T-helper 1 cell treated with Interleukin-12 subunit alpha and Interleukin-12 subunit beta and Interleukin-4 antibody, amounts not matched to agents 30 ng/mL and 1 ng/mL, for 36 hours (primary cell): ENCODE results near the gene TPCN2. TPM values are rescaled to one million over a fixed set of nuclear protein-coding genes. Genes with fewer than 3 reads are reported as not detected.
"Not testable (repeated sequence)": the region's sequence is repeated elsewhere in the genome, so short reads cannot be mapped to it uniquely, and the experiment has no call there.

Source experiments
- intact Hi-C: fragments of 100-400 bp; cut with micrococcal nuclease; formaldehyde crosslinking; loops from one replicate; pipeline ENCODE4 v1.15.1; 2024
- total RNA-seq: library from RNA; stranded (reverse); gene quantifications from 2 replicates; pipeline ENCODE4 v1.2.3, GENCODE V29; 2022

TPCN2 gene
- total RNA-seq, 1 donor from 2014 or later, result 20.4 TPM

GRCh38 chr11:69073469-69073868 lies 24.7 kb downstream of the TPCN2 start:
- intact Hi-C loops, result no loop called here

GRCh38 chr11:69074375-69075140 lies 25.8 kb downstream of the TPCN2 start:
- intact Hi-C loops, result no loop called here

- intact Hi-C loops, result no loop called here
These were observed 26.8 kb downstream of the TPCN2 start for GRCh38 chr11:69075421-69076128.

DNA sequence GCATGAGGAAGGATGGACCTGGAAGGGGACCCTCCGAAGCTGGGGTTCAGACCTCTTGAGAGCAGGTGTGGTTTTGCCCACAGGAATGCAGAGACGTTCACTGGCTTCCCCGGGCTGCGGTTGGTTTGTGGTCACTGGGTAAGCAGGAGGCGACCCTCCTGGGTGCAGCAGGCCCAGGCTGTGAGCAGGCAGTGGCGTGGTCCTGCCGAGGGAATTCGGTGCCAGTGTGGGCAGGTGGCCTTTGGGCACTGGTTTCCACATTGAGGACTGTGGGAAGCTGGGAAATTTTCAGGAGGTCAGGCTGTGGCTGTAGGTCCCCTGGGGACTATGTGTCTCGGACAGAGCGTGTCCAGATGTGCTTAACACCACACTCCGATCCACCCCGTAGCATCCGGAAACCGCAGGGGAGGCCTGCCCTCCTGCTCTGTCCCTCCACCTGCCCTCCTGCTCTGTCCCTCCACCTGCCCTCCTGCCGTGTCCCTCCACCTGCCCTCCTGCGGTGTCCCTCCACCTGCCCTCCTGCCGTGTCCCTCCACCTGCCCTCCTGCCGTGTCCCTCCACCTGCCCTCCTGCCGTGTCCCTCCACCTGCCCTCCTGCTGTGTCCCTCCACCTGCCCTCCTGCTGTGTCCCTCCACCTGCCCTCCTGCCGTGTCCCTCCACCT lies 27.5 kb downstream of the TPCN2 start:
- intact Hi-C loops, result no loop called here

GRCh38 chr11:69076977-69077376 lies 28.2 kb downstream of the TPCN2 start:
- intact Hi-C loops, result not testable (repeated sequence)

- intact Hi-C loops, result no loop called here
These were observed 29.8 kb downstream of the TPCN2 start for GRCh38 chr11:69078508-69078907.

GRCh38 chr11:69078930-69079605 lies 30.3 kb downstream of the TPCN2 start:
- intact Hi-C loops, result no loop called here

DNA sequence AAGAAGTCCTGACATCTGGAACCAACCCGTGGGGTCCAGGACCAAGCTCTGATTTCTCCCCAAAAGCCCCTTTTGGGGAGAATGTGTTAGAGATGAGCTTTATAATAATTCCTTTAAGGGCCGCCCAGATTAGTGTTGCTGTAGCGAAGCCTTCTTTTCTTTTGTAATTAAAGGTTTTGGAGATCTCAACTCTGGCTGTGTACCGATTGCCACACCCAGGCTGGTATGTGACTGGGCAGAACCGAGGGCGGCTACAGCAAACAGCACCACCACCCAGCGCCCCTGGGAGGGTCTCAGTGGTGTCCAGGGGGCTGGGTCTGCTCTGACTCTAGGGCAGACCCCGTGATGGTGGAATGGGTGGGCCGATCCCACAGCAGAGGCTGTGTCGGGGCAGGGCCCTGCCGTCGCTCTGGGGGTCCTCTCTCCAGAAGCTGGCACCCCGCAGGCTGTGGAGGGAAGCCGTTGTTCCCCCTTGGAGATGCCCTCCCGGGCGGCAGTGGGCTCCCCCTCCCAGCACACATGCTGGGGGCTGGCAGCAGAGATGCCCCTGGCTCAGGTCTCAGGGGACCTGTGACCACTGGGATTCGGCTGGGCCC lies 31.0 kb downstream of the TPCN2 start:
- intact Hi-C loops, result no loop called here

DNA sequence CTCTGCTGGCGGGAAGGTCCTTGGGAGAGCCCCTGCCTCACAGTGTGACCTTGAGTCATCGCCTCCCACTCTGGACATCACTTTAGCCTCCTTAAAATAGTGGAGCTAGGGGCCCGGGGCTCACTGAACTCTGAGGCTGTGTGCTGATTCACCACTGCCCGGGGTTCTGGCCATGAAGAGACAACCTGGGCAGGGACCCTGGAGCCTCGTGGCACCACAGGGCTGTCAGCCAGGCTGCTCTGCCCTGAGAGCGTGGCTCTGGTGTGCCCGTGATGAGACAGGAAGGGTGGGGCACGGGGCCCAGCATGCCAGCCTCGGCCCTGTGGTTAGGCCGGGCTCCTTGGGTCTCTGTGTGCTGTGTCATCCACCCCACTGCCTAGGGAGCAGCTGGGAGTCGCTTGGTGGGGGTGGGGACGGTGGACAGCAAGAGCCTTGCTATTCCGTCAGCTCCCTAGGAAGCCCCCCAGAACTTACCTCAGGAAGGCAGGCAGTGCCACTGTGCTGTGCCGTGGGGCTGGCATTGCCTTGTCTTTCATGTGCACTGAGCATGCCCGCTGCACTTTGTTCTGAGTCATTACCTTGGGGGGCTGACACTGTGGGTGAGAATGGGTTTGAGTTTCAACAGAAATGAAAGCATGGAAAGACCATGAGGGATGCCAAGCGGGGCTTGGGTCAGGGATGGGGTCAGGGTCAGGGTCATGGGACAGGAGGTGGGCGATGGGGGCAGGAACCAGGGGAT lies 31.7 kb downstream of the TPCN2 start:
- intact Hi-C loops, result no loop called here

DNA sequence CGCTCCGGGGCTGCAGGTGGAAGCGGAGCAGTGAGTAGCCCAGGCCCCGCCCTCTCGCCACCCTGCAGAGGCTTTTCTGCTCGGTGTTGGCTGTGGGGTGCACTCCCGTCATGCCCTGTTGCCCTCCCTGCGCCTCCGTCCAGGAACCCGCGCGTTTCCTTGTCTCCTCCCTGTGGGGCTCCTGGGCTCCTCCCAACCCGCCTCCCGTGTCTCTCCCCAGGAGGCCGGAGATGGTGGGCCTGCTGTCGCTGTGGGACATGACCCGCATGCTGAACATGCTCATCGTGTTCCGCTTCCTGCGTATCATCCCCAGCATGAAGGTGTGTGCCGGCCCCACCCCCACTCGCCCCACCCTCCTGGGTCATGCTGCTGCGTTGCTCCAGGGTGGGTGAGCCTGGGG lies 32.4 kb downstream of the TPCN2 start:
- intact Hi-C loops, result no loop called here

- intact Hi-C loops, result no loop called here
These were observed 35.0 kb downstream of the TPCN2 start for GRCh38 chr11:69083531-69084247.

- intact Hi-C loops, result no loop called here
These were observed 35.6 kb downstream of the TPCN2 start for GRCh38 chr11:69084371-69084770.

DNA sequence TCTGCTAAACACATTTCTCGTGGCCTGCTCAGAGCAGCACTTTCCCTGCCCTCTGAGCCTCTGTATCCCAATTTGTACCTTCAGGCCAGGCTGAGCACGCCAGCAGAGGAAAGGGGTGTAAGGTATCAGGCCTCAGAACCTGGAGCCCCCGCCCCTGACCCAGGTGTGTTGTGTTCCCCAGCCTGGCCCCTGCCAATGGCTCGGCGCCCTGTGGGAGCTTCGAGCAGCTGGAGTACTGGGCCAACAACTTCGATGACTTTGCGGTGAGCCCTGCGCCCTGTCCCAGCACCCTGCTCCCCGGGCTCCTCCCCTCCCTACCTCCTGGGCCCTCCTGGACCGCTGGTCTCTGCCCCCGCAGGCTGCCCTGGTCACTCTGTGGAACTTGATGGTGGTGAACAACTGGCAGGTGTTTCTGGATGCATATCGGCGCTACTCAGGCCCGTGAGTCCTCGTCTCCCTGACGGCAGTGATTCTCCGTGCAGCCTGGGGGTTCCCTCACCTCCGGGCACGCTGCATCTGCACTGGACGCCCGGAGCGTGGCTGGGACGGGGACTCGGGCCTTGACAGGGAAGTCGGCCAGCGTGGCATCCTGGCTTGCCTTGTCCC lies 36.9 kb downstream of the TPCN2 start:
- intact Hi-C loops, result loop anchor here (5.0 kb wide), 1 partner anchor 128 kb away; no protein-coding TSS in a partner anchor

DNA sequence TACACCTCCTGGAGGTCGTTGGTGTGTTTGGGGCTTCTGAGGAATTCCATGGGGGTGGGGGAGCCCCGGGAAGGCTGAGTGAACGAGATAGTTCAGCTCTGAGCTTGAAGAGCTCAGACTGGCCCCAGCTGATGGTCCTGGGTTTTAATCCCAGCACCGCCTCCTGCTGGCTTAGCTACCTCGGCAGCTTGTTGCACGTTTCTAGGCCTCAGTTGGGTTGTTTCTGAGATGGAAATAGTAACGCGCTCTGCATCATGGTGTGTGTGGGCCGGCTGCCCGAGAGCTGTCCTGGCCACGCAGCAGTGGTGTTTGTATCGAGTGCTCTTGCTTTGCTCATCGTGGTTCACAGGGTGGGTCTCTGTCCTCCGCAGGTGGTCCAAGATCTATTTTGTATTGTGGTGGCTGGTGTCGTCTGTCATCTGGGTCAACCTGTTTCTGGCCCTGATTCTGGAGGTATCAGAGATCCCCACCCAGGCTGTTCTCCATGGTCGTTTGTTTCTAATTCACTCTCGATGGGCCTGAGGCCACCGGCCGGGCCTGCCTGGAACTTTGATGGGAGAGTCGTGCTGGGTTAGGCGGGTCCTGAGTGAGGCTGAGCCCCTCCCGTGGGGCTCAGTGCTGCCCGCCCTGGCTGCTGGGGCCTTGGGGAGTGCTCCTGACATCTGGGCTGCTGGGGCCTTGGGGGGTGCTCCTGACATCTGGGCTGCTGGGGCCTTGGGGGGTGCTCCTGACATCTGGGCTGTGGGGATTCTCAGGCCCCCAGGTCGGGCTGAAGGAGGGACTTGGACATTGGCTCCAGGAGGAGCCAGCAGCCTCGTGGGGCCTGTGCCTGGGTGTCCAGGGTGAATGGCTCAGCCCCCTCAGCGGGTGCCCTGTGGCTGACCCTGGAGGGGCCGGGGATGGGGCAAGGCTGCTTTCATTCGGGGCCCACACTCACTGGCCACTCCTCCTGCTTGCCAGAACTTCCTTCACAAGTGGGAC lies 37.7 kb downstream of the TPCN2 start:
- intact Hi-C loops, result loop anchor here (5.0 kb wide), 1 partner anchor 129 kb away; no protein-coding TSS in a partner anchor

DNA sequence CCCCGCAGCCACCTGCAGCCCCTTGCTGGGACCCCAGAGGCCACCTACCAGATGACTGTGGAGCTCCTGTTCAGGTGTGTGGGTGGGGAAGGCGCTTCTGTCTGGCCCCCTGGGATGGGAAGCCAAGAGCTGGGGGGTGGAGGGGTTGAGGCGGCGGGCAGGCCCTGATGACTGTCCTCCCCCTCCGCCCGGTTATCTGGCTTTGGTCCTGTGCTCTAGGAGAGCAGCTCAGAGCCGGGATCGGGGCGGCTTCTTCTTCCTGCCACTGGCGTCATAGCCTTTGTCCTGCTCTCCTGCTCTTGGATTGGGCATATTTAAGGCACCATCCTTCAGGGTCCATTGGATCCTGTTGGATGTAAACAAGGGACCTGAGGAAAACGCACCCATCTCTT lies 38.4 kb downstream of the TPCN2 start:
- intact Hi-C loops, result loop anchor here (5.0 kb wide), 1 partner anchor 130 kb away; no protein-coding TSS in a partner anchor

GRCh38 chr11:69087811-69088210 lies 39.1 kb downstream of the TPCN2 start:
- intact Hi-C loops, result loop anchor here (1.0 to 5.0 kb wide), 4 partner anchors 131 to 477 kb away; partner anchors contain the start of genes IGHMBP2 and MRPL21

DNA sequence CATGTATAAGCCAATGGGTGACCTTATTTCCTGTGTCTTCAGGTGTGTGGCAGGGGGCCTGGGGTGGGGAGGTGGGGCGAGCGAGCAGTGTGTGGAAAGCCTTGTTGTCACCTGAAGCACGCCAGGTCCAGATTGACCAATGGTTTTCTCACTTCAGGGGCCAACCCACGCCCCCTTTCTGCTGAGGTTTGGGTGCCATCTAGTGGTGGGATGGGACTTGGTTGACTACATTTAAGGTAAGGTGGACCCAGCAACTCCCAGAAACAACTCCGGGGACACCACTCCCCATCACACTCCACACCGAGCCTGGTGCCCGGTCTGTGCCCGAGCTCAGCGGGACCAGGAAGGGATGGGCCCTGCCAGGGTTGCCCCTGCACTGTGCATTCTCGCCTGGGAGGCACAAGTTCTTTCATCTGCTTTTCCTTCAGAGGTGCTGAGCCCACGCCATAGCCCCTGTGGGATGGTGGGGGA lies 40.0 kb downstream of the TPCN2 start:
- intact Hi-C loops, result loop anchor here (1.0 to 5.0 kb wide), 4 partner anchors 131 to 478 kb away; partner anchors contain the start of genes IGHMBP2 and MRPL21

DNA sequence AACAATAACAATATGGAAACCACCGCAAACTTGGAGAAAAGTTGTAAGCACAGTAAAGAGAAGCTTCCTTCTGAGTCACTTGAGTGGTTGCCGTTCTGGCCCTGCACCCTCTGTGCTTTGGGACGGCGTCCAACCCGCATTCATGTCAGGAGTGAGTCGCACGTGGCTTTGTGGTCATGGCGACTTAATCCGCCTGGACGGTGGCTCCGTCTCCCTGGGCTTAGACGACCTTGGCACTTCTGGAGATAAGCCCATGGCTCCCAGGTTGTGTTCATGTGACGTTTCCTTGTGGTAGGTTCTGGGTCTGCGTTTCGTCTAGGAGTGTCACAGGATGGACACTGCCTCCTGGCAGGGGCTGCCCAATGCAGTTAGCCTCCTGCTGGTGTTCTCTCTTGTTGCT lies 40.5 kb downstream of the TPCN2 start:
- intact Hi-C loops, result loop anchor here (2.0 to 5.0 kb wide), 3 partner anchors 132 to 478 kb away; no protein-coding TSS in a partner anchor
